22Rv1 (cell line): Measurements from ENCODE around the gene IDH3G.

ENCODE experiments used
- H3K27ac ChIP-seq: fragments of 450-650 bp; 2 replicates; pipeline ENCODE4 v1.5.1; 2017
- ZFX ChIP-seq: fragments of 450-650 bp; IDR thresholded peaks from 2 replicates; pipeline ENCODE4 v1.6.1; 2017; ENCODE audit warnings: antibody characterized with exemption, borderline replicate concordance
- TF ChIP-seq, protein P1 (sequence below): fragments of 450-650 bp; IDR thresholded peaks from 2 replicates; pipeline ENCODE4 v1.5.1; 2017; ENCODE audit warnings: mild to moderate bottlenecking

The IDH3G gene

GRCh38 chrX:153774576-153775292, 19.4 kb downstream of the IDH3G start:
- H3K27ac ChIP-seq = no peak overlapping the region
- TF ChIP-seq, protein P1, sequence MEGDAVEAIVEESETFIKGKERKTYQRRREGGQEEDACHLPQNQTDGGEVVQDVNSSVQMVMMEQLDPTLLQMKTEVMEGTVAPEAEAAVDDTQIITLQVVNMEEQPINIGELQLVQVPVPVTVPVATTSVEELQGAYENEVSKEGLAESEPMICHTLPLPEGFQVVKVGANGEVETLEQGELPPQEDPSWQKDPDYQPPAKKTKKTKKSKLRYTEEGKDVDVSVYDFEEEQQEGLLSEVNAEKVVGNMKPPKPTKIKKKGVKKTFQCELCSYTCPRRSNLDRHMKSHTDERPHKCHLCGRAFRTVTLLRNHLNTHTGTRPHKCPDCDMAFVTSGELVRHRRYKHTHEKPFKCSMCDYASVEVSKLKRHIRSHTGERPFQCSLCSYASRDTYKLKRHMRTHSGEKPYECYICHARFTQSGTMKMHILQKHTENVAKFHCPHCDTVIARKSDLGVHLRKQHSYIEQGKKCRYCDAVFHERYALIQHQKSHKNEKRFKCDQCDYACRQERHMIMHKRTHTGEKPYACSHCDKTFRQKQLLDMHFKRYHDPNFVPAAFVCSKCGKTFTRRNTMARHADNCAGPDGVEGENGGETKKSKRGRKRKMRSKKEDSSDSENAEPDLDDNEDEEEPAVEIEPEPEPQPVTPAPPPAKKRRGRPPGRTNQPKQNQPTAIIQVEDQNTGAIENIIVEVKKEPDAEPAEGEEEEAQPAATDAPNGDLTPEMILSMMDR = no peak

GRCh38 chrX:153773741-153774575, 20.2 kb downstream of the IDH3G start:
- no peak overlapping the region for H3K27ac ChIP-seq
- no peak for TF ChIP-seq ZFX
- TF ChIP-seq, protein P1 = no peak

DNA sequence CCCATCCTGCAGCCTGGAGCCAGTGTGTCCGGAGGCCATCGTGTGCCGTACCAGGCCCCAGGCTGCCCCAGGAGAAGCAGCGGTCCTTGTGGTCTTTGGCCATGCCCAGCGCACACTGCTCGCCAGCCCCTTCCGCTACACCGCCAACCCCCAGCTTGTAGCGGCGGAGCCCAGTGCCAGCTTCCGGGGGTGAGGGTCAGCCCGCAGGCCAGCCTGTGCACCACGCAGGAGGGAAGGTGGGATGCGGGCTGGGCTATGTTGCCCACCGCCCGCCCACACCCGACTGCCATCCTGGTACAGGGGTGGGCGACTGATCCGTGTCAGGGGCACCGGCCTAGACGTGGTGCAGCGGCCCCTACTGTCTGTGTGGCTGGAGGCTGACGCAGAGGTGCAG, 21.0 kb downstream of the IDH3G start:
- TF ChIP-seq, protein P1 = no peak
- no peak for TF ChIP-seq ZFX
- H3K27ac ChIP-seq = no peak overlapping the region

DNA sequence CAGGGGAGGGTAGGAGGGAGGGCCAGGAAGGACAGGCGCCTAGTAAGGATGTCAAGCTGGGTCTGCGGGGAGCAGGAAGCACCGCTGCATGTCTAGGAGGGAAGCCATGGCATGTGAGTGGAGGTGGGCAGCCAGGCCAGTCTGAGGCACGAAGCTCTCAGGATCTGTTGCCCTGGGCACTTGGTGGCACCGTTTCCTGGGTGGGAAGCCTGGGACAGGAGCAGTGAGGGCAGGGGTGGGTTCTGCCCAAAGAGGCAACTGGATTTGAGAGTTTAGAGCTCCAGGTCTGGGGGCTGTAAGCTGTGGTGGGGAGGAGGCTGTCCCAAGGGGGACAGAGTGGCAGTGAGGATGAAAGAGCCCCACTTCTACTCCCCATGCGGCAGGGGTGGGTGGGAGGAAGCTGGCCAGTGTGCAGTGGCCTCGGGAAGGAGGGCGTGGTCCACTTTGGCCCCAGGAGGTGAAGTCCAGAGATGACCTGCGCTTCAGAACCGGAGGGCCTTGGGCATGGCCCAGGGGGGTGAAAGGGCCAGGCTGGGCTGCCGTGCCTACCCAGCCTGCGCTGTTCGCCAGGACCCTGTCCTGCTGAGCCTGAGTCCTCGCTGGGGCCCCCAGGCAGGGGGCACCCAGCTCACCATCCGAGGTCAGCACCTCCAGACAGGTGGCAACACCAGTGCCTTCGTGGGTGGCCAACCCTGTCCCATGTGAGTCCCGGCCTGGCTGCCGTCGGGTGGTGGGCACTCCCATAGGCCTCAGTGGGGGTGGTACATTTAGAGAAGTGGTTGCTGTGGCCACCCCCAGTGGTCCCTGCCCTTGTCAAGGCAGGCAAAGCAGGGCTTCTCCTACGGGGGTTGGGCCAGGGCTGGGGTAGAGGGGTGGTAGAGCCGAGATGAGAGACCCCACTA, 21.6 kb downstream of the IDH3G start:
- TF ChIP-seq, protein P1 = no peak
- TF ChIP-seq ZFX = no peak
- H3K27ac ChIP-seq = no peak overlapping the region

DNA sequence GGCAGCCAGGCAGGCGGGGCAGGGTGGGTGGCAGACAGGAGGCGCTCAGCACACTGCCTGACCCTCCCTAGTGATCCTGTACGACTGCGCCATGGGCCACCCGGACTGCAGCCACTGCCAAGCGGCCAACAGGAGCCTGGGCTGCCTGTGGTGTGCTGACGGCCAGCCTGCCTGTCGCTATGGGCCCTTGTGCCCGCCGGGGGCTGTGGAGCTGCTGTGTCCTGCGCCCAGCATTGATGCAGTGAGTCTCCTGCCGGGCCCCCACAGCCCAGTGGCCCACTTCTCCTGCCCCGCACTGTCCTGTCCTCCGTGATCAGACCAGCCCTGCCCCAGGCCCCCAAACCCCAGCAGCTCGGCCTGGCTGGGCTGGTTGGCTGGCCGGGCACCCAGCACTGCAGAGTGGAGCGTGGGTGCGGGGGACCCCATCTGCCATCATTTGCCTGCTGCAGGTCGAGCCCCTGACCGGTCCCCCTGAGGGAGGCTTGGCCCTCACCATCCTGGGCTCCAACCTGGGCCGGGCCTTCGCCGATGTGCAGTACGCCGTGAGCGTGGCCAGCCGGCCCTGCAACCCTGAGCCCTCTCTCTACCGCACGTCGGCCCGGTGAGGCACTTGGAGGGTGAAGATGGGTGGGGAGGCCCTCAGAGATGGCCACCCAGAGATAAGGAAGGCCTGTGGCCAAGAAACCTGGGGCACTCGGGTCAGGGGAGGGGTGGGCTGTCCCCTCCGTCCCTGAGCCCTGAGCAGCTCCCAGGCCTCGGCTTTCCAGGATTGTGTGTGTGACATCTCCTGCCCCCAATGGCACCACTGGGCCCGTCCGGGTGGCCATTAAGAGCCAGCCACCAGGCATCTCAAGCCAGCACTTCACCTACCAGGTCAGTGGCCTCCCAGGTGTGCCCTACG, 22.5 kb downstream of the IDH3G start:
- H3K27ac ChIP-seq = no peak overlapping the region
- no peak for TF ChIP-seq ZFX
- TF ChIP-seq, protein P1 = no peak

DNA sequence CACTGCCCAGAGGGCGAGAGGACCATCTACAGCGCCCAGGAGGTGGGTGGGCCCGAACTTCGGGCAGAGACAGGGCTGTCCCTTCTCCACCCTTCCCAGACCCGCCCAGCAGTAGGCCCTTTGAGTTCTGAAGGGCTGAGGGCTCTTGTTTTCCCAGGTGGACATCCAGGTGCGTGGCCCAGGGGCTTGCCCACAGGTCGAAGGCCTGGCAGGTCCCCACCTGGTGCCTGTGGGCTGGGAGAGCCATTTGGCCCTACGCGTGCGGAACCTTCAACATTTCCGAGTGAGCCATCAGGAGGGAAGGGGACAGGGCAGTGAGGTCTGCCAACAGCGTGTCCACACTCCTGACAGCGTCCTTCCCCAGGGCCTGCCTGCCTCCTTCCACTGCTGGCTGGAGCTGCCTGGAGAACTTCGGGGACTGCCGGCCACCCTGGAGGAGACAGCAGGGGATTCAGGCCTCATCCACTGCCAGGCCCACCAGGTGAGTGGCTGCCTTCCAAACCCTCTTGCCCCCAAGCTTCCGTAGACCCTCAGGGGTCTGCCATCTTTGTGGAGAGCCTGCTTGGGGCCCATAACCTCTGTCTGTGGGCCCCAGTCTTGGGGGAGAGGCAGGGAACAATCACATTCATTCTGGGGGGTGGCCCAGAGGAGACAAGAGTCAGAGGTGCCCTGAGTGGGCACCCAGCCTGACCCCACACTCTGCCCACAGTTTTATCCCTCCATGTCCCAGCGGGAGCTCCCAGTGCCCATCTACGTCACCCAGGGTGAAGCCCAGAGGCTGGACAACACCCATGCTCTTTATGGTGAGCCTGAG, 23.4 kb downstream of the IDH3G start:
- no peak for TF ChIP-seq ZFX
- TF ChIP-seq, protein P1 = no peak
- H3K27ac ChIP-seq = no peak overlapping the region
